Kidney (tissue), 14 donors: Measurements from ENCODE around the gene ZCCHC2. TPM values are rescaled to one million over a fixed set of nuclear protein-coding genes. Genes with fewer than 3 reads are reported as not detected.
A peak's percentile ranks its signal among the peaks of the same experiment; 100 is the strongest.

ENCODE experiments used
- DNase-seq, 5 donors: peaks; one replicate each; pipeline ENCODE4 v3.0.0-alpha.2; 2013 to 2020
- FAIRE-seq: peaks from 2 replicates; lab custom pipeline; 2012; peaks lifted over from hg19 to GRCh38; lab: Jason Lieb, UNC
- H3K27ac ChIP-seq, 2 donors: one replicate each; pipeline ENCODE4 v1.7.0; 2013; ENCODE audit warnings: low read depth in 2 of 2, low read length in 2 of 2, inconsistent platforms in 1 of 2
- H3K27me3 ChIP-seq: one replicate; pipeline ENCODE4 v1.7.1; 2013; ENCODE audit warnings: low read length, inconsistent platforms; ENCODE audit not compliant: control insufficient read depth, insufficient read depth
- H3K36me3 ChIP-seq, 3 donors: one replicate each; pipeline versions ENCODE4 v1.7.0 to v1.7.1; 2013; ENCODE audit warnings: low read length in 3 of 3, control low read depth in 1 of 3, inconsistent platforms in 1 of 3; ENCODE audit not compliant: insufficient read depth in 3 of 3, control insufficient read depth in 2 of 3
- H3K4me1 ChIP-seq, 3 donors: one replicate each; pipeline versions ENCODE4 v1.7.0 to v1.7.1; 2013; ENCODE audit warnings: low read length in 3 of 3, inconsistent platforms in 1 of 3, low read depth in 1 of 3; ENCODE audit not compliant: control insufficient read depth in 2 of 3, insufficient read depth in 2 of 3
- H3K4me3 ChIP-seq, 3 donors: one replicate each; pipeline versions ENCODE4 v1.7.0 to v1.8.1; 2013; ENCODE audit warnings: low read length in 3 of 3, control low read depth in 1 of 3, inconsistent platforms in 1 of 3
- H3K9ac ChIP-seq, 3 donors: one replicate each; pipeline versions ENCODE4 v1.7.0 to v1.7.1; 2013; ENCODE audit warnings: low read length in 3 of 3, control low read depth in 1 of 3, inconsistent platforms in 1 of 3
- H3K9me3 ChIP-seq, 3 donors: one replicate each; pipeline versions ENCODE4 v1.7.0 to v1.7.1; 2013; ENCODE audit warnings: low read length in 3 of 3, control low read depth in 1 of 3, inconsistent platforms in 1 of 3; ENCODE audit not compliant: control insufficient read depth in 2 of 3, insufficient read depth in 1 of 3
- intact Hi-C: fragments of 100-400 bp; cut with DNase I; formaldehyde crosslinking; loops from one replicate; pipeline ENCODE4 v1.11.1; 2022
- polyA plus RNA-seq: library from polyadenylated mRNA; stranded (reverse); fragments of 350-450 nt; fragmentation: Illumina TruSeq; extraction: RNeasy Lipid Tissue Mini Kit (QIAGEN cat#74804); gene quantifications from one replicate; pipeline ENCODE4 v1.2.3, GENCODE V29; 2014; ENCODE audit warnings: low read depth, low replicate concordance; ENCODE audit not compliant: insufficient read depth
- total RNA-seq: library from RNA; stranded (reverse); fragmentation: NEBNext Ultra II Directional; extraction: Animal tissue kit (Norgen Biotek cat#: 25700); gene quantifications from one replicate; pipeline ENCODE4 v1.2.1, GENCODE V29; 2021
- TF ChIP-seq, protein P1 (sequence below): IDR thresholded peaks from 3 replicates; pipeline ENCODE4 v1.5.1; 2012; ENCODE audit warnings: mild to moderate bottlenecking, moderate library complexity, borderline replicate concordance; ENCODE audit not compliant: insufficient read depth; ENCODE audit errors: extremely low read depth
- donor health status: control.
- donor health status: control.
- donor health status: control.
- donor health status: control.
- donor health status: control.
- donor health status: DM: yes; HTN: yes; CAD: no.
- donor health status: Normal renal cell carcinoma (clear cell type).

ZCCHC2 gene
- total and polyA plus RNA-seq, 2 donors from 2014 or later = 5.5 to 22.1 TPM

- TF ChIP-seq, protein P1, sequence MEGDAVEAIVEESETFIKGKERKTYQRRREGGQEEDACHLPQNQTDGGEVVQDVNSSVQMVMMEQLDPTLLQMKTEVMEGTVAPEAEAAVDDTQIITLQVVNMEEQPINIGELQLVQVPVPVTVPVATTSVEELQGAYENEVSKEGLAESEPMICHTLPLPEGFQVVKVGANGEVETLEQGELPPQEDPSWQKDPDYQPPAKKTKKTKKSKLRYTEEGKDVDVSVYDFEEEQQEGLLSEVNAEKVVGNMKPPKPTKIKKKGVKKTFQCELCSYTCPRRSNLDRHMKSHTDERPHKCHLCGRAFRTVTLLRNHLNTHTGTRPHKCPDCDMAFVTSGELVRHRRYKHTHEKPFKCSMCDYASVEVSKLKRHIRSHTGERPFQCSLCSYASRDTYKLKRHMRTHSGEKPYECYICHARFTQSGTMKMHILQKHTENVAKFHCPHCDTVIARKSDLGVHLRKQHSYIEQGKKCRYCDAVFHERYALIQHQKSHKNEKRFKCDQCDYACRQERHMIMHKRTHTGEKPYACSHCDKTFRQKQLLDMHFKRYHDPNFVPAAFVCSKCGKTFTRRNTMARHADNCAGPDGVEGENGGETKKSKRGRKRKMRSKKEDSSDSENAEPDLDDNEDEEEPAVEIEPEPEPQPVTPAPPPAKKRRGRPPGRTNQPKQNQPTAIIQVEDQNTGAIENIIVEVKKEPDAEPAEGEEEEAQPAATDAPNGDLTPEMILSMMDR = no peak
Observed at GRCh38 chr18:62617793-62618591, 95.2 kb downstream of the ZCCHC2 start.

GRCh38 chr18:62618735-62619134 lies 95.9 kb downstream of the ZCCHC2 start:
- no peaks in the 10 kb centered on the region for H3K36me3 ChIP-seq
- FAIRE-seq (no peak), DNase-seq (no peak)
- no peak overlapping the region for H3K9ac ChIP-seq
- H3K4me3 ChIP-seq = no peak overlapping the region
- intact Hi-C loops = no loop called here
- no peaks in the 10 kb centered on the region for H3K9me3 ChIP-seq
- H3K27me3 ChIP-seq = no peaks in the 10 kb centered on the region
- TF ChIP-seq, protein P1 = no peak
- H3K4me1 ChIP-seq = no peaks in the 10 kb centered on the region
- no peak overlapping the region for H3K27ac ChIP-seq

More at GRCh38 chr18:62617793-62618591, 95.2 kb downstream of the ZCCHC2 start:
- intact Hi-C loops = no loop called here
- H3K4me3 ChIP-seq = no peak overlapping the region
- no peak overlapping the region for H3K9ac ChIP-seq
- no peaks in the 10 kb centered on the region for H3K4me1 ChIP-seq
- no peaks in the 10 kb centered on the region for H3K9me3 ChIP-seq
- DNase-seq (no peak), FAIRE-seq (no peak)
- H3K36me3 ChIP-seq = no peaks in the 10 kb centered on the region
- no peak overlapping the region for H3K27ac ChIP-seq
- no peaks in the 10 kb centered on the region for H3K27me3 ChIP-seq

DNA sequence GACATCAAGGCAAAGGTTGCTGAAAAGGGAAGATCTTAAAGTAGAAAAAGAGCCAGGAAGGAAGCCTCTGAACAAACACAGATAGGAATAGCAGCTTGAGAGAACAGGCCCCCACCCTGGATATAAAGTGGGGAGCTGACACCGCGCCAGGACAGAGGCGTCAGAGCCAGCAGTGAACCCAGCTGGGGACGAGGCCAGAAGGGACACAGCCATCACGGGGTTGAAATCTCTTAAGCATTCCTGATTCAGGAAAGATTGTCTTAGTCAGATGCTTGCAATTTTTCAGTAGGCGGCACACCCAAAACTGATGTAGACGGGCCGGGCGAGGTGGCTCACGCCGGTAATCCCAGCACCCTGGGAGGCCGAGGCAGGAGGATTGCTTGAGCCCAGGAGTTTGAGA lies 98.7 kb downstream of the ZCCHC2 start:
- Histone ChIP-seq H3K4me3 (no peak overlapping the region), H3K9me3 (no peaks in the 10 kb centered on the region), H3K27me3 (no peaks in the 10 kb centered on the region), H3K9ac (no peak overlapping the region), H3K4me1 (no peaks in the 10 kb centered on the region), H3K36me3 (no peaks in the 10 kb centered on the region), H3K27ac (peak overlapping the region in 1 of 2 donors; percentile 43)
- FAIRE-seq (no peak), DNase-seq (peak in 2 of 5 donors; percentile 59 to 79)
- TF ChIP-seq, protein P1 = no peak
- intact Hi-C loops = no loop called here
